Gastroesophageal sphincter (tissue), 3 donors: ENCODE measurements around the gene SURF2.

Experiments used
- CTCF ChIP-seq, 4 experiments: fragments of 200-600 bp in 2 of 4; fragments of 450-650 bp in 2 of 4; sonication (generic) in 1 of 4; IDR thresholded peaks; one replicate each; pipeline ENCODE4 v1.5.1; 2017 to 2019; ENCODE audit warnings: antibody characterized with exemption in 4 of 4, mild to moderate bottlenecking in 2 of 4, moderate library complexity in 2 of 4
- POLR2A ChIP-seq, 2 donors: fragments of 450-650 bp; IDR thresholded peaks; one replicate each; pipeline ENCODE4 v1.6.1; 2017; ENCODE audit warnings: antibody characterized with exemption in 2 of 2, mild to moderate bottlenecking in 2 of 2, moderate library complexity in 1 of 2
- POLR2AphosphoS5 ChIP-seq: sonication (generic); formaldehyde crosslinking; IDR thresholded peaks from one replicate; pipeline ENCODE4 v1.6.1; 2017; ENCODE audit warnings: antibody characterized with exemption

GRCh38 chr9:133333566-133333965 lies 22.8 kb upstream of the SURF2 start:
- TF ChIP-seq CTCF (IDR thresholded peaks at IDR 0.05) (no peak), POLR2AphosphoS5 (no peak), POLR2A (IDR thresholded peaks at IDR 0.05) (no peak)
